Subcutaneous adipose tissue (tissue), 4 donors: Measurements from ENCODE around the gene CDKN1C. TPM values are rescaled to one million over a fixed set of nuclear protein-coding genes. Genes with fewer than 3 reads are reported as not detected.

ENCODE experiments used
- CTCF ChIP-seq: fragments of 450-650 bp; IDR thresholded peaks from one replicate; pipeline ENCODE4 v1.5.1; 2016; ENCODE audit warnings: low read depth, mild to moderate bottlenecking, control low read depth, antibody characterized with exemption, moderate library complexity
- total RNA-seq, 4 donors: library from RNA; depleted of rRNA; stranded (reverse); fragments of >200 nt; gene quantifications; one replicate each; pipeline ENCODE4 v1.1.0, GENCODE V29; 2016

CDKN1C gene
- total RNA-seq, 4 donors from 2014 or later, result 73.3 to 347 (median 166) TPM

DNA sequence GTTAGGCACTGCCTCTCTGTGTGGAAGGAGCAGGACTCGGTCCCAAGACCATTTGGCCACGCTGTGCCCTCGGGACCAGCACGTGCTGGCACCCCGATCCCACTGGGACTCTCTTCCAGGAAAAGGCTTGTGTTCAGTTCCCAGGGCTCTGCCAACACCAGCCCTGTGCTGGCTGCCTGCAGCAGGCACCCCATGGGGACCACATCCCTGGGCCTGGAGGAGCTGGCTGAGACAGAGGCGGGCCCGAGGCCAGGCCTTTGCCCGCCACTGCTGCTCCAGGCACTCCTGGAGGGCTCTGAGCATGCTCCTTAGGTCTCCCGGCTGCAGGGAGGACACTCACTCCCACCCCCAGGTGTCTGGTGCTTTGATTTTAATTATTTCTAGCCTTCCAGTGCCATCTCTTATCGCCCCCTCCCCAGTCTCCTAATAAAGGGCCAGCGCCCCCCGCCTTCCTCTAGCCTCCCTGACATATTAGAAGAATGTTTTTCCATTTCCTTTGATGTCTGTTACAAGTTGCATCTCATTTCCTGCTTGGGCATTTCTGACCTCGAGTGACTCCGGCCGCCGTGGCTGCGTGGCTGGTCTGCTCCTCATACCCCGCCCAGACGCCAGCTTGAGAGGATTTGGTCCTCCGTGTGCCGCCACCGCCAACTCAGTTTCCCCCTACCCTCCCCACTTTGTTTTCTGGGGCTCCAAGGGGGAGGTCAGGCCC lies 14.4 kb downstream of the CDKN1C start:
- TF ChIP-seq CTCF, result no peak

DNA sequence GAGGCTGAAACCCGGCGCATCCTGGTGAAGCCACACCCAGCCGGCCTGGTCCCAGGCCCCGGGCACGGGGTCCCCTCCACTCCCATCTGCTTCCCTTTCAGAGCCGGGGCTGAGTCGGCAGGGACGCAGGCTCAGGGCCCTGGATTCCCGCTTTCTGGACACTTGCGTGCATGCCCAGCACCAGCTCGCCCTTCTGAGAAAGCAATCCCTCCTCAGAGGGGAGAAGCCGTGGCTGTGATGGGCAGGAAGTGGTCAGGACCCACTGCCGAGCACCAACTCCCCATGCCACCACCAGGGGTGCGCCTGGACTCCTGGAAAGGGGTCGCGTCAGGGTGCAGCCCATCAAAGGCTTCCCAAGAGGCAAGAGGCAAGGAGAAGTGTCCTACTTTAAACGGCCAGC lies 15.1 kb downstream of the CDKN1C start:
- no peak for TF ChIP-seq CTCF

GRCh38 chr11:2869561-2870427 lies 15.8 kb downstream of the CDKN1C start:
- TF ChIP-seq CTCF, result no peak

DNA sequence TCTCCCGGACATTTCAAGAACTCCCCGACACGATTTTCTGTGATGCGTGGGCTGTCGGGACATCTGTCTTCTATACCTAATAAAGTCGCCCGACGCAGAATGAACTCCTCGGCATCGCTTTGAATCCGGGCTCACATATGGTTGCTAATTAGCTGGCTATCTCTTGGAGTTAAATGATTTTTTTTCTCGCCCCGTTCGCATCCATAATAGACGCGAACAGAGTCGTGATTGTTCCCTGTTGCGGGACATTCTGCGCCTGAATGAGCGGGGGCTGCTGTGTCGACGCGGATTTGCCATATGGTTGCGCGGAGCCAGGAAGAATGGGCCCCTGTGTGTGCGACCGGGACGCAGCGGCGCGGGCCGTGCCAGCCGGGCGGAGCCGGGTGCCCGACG lies 16.4 kb downstream of the CDKN1C start:
- no peak for TF ChIP-seq CTCF

DNA sequence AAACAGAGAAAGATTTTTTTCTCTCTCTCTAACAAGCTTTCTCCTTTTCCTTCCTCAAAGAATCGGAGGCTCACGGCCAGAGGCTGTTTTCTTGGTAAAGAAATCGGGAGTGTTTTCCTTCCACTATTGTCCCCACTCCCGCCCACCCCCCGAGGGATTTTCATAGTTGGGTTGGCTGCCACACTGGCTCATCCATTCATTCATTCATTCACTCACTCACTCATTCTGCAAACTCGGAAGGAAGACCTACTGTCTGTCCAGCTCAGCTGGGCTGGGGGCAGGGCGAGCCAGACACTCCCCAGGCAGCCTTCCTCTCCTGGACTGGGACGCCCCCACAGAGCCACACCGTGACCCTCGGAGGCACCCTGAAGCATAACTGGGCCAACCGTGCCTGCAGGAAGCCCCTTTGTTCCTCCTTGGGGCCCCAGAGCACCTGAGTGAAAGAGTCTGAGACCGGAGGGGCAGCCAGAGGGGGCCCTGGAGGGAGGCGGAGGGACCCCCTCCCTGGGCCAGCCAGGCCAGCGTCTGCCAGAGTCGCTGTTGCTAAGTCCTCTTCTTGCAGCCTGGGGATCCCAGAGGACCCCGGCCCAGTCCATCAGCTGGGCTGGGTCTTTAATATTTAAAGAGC lies 17.0 kb downstream of the CDKN1C start:
- no peak for TF ChIP-seq CTCF

- no peak for TF ChIP-seq CTCF
Measured at GRCh38 chr11:2867722-2868505, 17.7 kb downstream of the CDKN1C start.
